KMS-11 (cell line): Measurements from ENCODE around the gene EXOC4.

Source experiments
- H2AFZ ChIP-seq: fragments of 200-600 bp; sonication (generic); 2 replicates; pipeline ENCODE4 v1.6.1; 2016; ENCODE audit warnings: antibody characterized with exemption, mixed run types, low read depth
- H3K27ac ChIP-seq: fragments of 200-600 bp; sonication (generic); 2 replicates; pipeline ENCODE4 v1.6.1; 2016; ENCODE audit warnings: mild to moderate bottlenecking, mixed run types
- H3K27me3 ChIP-seq: fragments of 200-600 bp; sonication (generic); 2 replicates; pipeline ENCODE4 v1.6.1; 2017; ENCODE audit warnings: mild to moderate bottlenecking, low read depth, mixed run types, moderate library complexity; ENCODE audit not compliant: insufficient read depth
- H3K36me3 ChIP-seq: fragments of 200-600 bp; sonication (generic); 2 replicates; pipeline ENCODE4 v1.6.1; 2017; ENCODE audit warnings: mild to moderate bottlenecking, mixed run types; ENCODE audit not compliant: insufficient read depth
- H3K4me1 ChIP-seq: fragments of 200-600 bp; sonication (generic); 2 replicates; pipeline ENCODE4 v1.6.1; 2016; ENCODE audit warnings: mild to moderate bottlenecking, low read depth, mixed run types; ENCODE audit not compliant: poor library complexity, severe bottlenecking
- H3K4me2 ChIP-seq: fragments of 200-600 bp; sonication (generic); 2 replicates; pipeline ENCODE4 v1.7.0; 2016; ENCODE audit warnings: mild to moderate bottlenecking, mixed run types
- H3K4me3 ChIP-seq: fragments of 200-600 bp; sonication (generic); IDR thresholded peaks from 2 replicates; pipeline ENCODE4 v1.6.1; 2017; ENCODE audit warnings: low read depth, low read length, mixed read lengths; ENCODE audit not compliant: insufficient read depth
- H3K79me2 ChIP-seq: fragments of 200-600 bp; sonication (generic); 2 replicates; pipeline ENCODE4 v1.6.1; 2016; ENCODE audit warnings: low read depth, mixed run types; ENCODE audit not compliant: insufficient read depth
- H3K9ac ChIP-seq: fragments of 200-600 bp; sonication (generic); 2 replicates; pipeline ENCODE4 v1.6.1; 2016; ENCODE audit warnings: mild to moderate bottlenecking, mixed run types
- H4K20me1 ChIP-seq: fragments of 200-600 bp; sonication (generic); 2 replicates; pipeline ENCODE4 v1.6.1; 2016; ENCODE audit warnings: mild to moderate bottlenecking, mixed run types; ENCODE audit not compliant: insufficient read depth
- CTCF ChIP-seq: fragments of 200-600 bp; sonication (generic); conservative IDR thresholded peaks from 2 replicates; pipeline ENCODE4 v1.6.1; 2017; ENCODE audit warnings: low read depth, mild to moderate bottlenecking, antibody characterized with exemption, low read length, moderate library complexity, mixed read lengths

The EXOC4 gene

GRCh38 chr7:133303931-133304330 lies 51.1 kb downstream of the EXOC4 start:
- Histone ChIP-seq H3K4me3 (no peak overlapping the region), H3K27me3 (no peaks in the 10 kb centered on the region), H3K27ac (no peak overlapping the region), H4K20me1 (no peaks in the 10 kb centered on the region), H3K9ac (no peak overlapping the region), H3K4me1 (no peaks in the 10 kb centered on the region), H2AFZ (no peak overlapping the region), H3K36me3 (no peaks in the 10 kb centered on the region), H3K79me2 (no peaks in the 10 kb centered on the region), H3K4me2 (no peak overlapping the region)
- TF ChIP-seq CTCF = no peak

- TF ChIP-seq CTCF = no peak
- Histone ChIP-seq H3K79me2 (no peaks in the 10 kb centered on the region), H3K36me3 (no peaks in the 10 kb centered on the region), H3K27ac (no peak overlapping the region), H3K4me1 (no peaks in the 10 kb centered on the region), H3K4me3 (no peak overlapping the region), H4K20me1 (no peaks in the 10 kb centered on the region), H3K4me2 (no peak overlapping the region), H3K27me3 (no peaks in the 10 kb centered on the region), H2AFZ (no peak overlapping the region), H3K9ac (no peak overlapping the region)
Observed at GRCh38 chr7:133309333-133309732, 56.5 kb downstream of the EXOC4 start.

GRCh38 chr7:133310232-133310862 lies 57.5 kb downstream of the EXOC4 start:
- no peaks in the 10 kb centered on the region for H4K20me1 ChIP-seq
- no peaks in the 10 kb centered on the region for H3K79me2 ChIP-seq
- H3K9ac ChIP-seq = no peak overlapping the region
- no peak overlapping the region for H3K4me2 ChIP-seq
- no peak overlapping the region for H3K27ac ChIP-seq
- H3K27me3 ChIP-seq = no peaks in the 10 kb centered on the region
- no peak overlapping the region for H3K4me3 ChIP-seq
- no peaks in the 10 kb centered on the region for H3K36me3 ChIP-seq
- no peaks in the 10 kb centered on the region for H3K4me1 ChIP-seq
- TF ChIP-seq CTCF = no peak
- H2AFZ ChIP-seq = no peak overlapping the region

GRCh38 chr7:133313575-133313974 lies 60.7 kb downstream of the EXOC4 start:
- Histone ChIP-seq H3K27ac (no peak overlapping the region), H3K27me3 (no peaks in the 10 kb centered on the region), H4K20me1 (no peaks in the 10 kb centered on the region), H3K4me1 (no peaks in the 10 kb centered on the region), H3K36me3 (no peaks in the 10 kb centered on the region), H3K4me3 (no peak overlapping the region), H2AFZ (no peak overlapping the region), H3K4me2 (no peak overlapping the region), H3K9ac (no peak overlapping the region), H3K79me2 (no peaks in the 10 kb centered on the region)
- no peak for TF ChIP-seq CTCF
